SIG-M5 treated with dmso at 0.1 percent for 504 hours (cell line): ENCODE measurements around the gene WDR62.

Experiments
- DNase-seq: peaks from one replicate; lab custom pipeline; 2025; ENCODE audit not compliant: unreplicated experiment; lab: John Stamatoyannopoulos, UW

Gene WDR62

GRCh38 chr19:36054733-36055686, at the start of gene WDR62:
TSS of gene WDR62 (plus strand) at chr19:36054897. CDS start at chr19:36054972, 75 bp downstream.
- DNase-seq: peak; percentile 89

GRCh38 chr19:36006955-36007354, 47.7 kb upstream of the WDR62 start:
- DNase-seq: no peak

GRCh38 chr19:36008336-36008978, 46.2 kb upstream of the WDR62 start, which contains the start of gene SYNE4:
TSS of gene SYNE4 (minus strand) at chr19:36008813. CDS start at chr19:36008681, 132 bp downstream.
- DNase-seq: peak; percentile 40

GRCh38 chr19:36009220-36009619, 45.5 kb upstream of the WDR62 start:
- no peak for DNase-seq

GRCh38 chr19:36009633-36010379, 44.9 kb upstream of the WDR62 start:
- no peak for DNase-seq

- no peak for DNase-seq
Observed at GRCh38 chr19:36010402-36010801, 44.3 kb upstream of the WDR62 start.

GRCh38 chr19:36013280-36014011, 41.3 kb upstream of the WDR62 start:
- no peak for DNase-seq

- peak; percentile 99 for DNase-seq
Observed at GRCh38 chr19:36014012-36014924, 40.4 kb upstream of the WDR62 start, which contains the start of gene ALKBH6. TSS of gene ALKBH6 (minus strand) at chr19:36014213. CDS start at chr19:36013397, 816 bp downstream.

- DNase-seq: no peak
Observed at GRCh38 chr19:36019061-36019670, 35.5 kb upstream of the WDR62 start.

GRCh38 chr19:36023432-36023831, 31.3 kb upstream of the WDR62 start:
- DNase-seq: no peak

GRCh38 chr19:36025541-36025940, 29.2 kb upstream of the WDR62 start:
- no peak for DNase-seq

- DNase-seq: no peak
Observed at GRCh38 chr19:36026091-36026876, 28.4 kb upstream of the WDR62 start.

- DNase-seq: no peak
Observed at GRCh38 chr19:36027696-36028095, 27.0 kb upstream of the WDR62 start.

GRCh38 chr19:36028313-36029041, 26.2 kb upstream of the WDR62 start:
- DNase-seq: no peak

- no peak for DNase-seq
Observed at GRCh38 chr19:36030264-36031148, 24.2 kb upstream of the WDR62 start.

- no peak for DNase-seq
Observed at GRCh38 chr19:36031308-36031707, 23.4 kb upstream of the WDR62 start.
